Cortex of kidney (tissue), 1 donor: Measurements from ENCODE around the gene MYADM.
"Not testable (repeated sequence)": the region's sequence is repeated elsewhere in the genome, so short reads cannot be mapped to it uniquely, and the experiment has no call there.

ENCODE experiments used
- DNase-seq: peaks from one replicate; lab custom pipeline; 2025; lab: John Stamatoyannopoulos, UW

MYADM gene

GRCh38 chr19:53867225-53868090 lies at the start of gene MYADM:
MYADM (plus strand) TSS chr19:53867883; CDS start chr19:53873530, 5,647 bp downstream.
- no peak for DNase-seq

- no peak for DNase-seq
These were observed 48.9 kb upstream of the MYADM start for GRCh38 chr19:53818756-53819155.

GRCh38 chr19:53819861-53820260 lies 47.8 kb upstream of the MYADM start:
- no peak for DNase-seq

GRCh38 chr19:53823380-53824120 lies 44.1 kb upstream of the MYADM start:
- no peak for DNase-seq

- no peak for DNase-seq
These were observed 43.5 kb upstream of the MYADM start, which contains the start of gene NLRP12 for GRCh38 chr19:53824134-53824611. NLRP12 (minus strand) TSS chr19:53824314; CDS start chr19:53824174, 140 bp downstream.

- DNase-seq = no peak
These were observed 40.8 kb upstream of the MYADM start for GRCh38 chr19:53826876-53827275.

- DNase-seq = no peak
These were observed 39.2 kb upstream of the MYADM start for GRCh38 chr19:53828531-53828930.

- DNase-seq = not testable (repeated sequence)
These were observed 34.8 kb upstream of the MYADM start for GRCh38 chr19:53832861-53833260.

- DNase-seq = not testable (repeated sequence)
These were observed 29.2 kb upstream of the MYADM start for GRCh38 chr19:53838446-53838845.

- DNase-seq = not testable (repeated sequence)
These were observed 27.4 kb upstream of the MYADM start for GRCh38 chr19:53840241-53840640.

- DNase-seq = not testable (repeated sequence)
These were observed 26.8 kb upstream of the MYADM start for GRCh38 chr19:53840914-53841313.

- DNase-seq = no peak
These were observed 22.8 kb upstream of the MYADM start for GRCh38 chr19:53844849-53845246.

- no peak for DNase-seq
These were observed 20.1 kb upstream of the MYADM start for GRCh38 chr19:53847555-53847954.

- DNase-seq = no peak
These were observed 18.4 kb upstream of the MYADM start for GRCh38 chr19:53849237-53849676.

- DNase-seq = no peak
These were observed 14.0 kb upstream of the MYADM start for GRCh38 chr19:53853707-53854106.

GRCh38 chr19:53864308-53864836 lies 3.3 kb upstream of the MYADM start:
- DNase-seq = no peak

- DNase-seq = no peak
These were observed 2.2 kb upstream of the MYADM start for GRCh38 chr19:53865523-53865917.

- no peak for DNase-seq
These were observed 1.5 kb upstream of the MYADM start for GRCh38 chr19:53865918-53866864.

- DNase-seq = no peak
These were observed 838 bp upstream of the MYADM start for GRCh38 chr19:53866865-53867224.

GRCh38 chr19:53868091-53868891 lies 608 bp downstream of the MYADM start:
- DNase-seq = no peak
